Central memory CD4-positive, alpha-beta T cell (primary cell): ENCODE data around the gene NSMCE1.

ENCODE experiments used
- DNase-seq: peaks from one replicate; pipeline ENCODE4 v3.0.0; 2022

The NSMCE1 gene

DNA sequence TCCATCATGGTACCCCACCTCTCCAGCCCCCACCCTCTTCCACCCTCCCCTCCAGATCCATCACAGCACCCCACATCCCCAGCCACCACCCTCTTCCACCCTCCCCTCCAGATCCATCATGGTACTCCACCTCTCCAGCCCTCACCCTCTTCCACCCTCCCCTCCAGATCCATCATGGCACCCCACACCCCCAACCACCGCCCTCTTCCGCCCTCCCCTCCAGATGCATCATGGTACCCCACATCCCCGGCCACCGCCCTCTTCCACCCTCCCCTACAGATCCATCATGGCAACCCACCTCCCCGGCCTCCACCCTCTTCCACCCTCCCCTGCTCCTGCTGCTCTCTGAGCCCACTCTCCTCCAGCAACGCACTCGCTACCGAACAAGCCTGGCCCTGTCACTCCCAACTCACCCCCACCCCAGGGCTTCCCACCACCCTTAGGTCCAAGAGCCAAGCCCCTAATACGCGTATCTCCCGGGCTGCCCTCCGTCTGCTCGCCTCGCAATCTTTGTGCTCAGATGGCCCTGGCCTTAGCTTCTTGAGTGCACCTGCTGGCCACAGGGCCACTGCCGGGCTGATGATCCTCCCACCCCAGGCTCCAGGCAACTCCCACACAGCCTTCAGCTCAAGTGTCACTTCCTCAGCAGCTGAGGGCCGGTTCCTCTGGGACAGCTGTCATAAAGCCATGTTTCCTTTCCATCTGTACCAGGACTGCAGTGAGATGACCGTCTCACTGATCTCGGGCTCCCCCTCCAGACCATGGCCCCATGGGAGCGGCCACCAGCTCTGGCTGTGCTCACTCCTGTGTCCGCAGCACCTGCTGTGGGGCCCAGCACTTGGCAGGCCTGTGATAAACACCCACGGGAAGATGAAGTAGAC is 39.7 kb downstream of the NSMCE1 start:
- no peak for DNase-seq

DNA sequence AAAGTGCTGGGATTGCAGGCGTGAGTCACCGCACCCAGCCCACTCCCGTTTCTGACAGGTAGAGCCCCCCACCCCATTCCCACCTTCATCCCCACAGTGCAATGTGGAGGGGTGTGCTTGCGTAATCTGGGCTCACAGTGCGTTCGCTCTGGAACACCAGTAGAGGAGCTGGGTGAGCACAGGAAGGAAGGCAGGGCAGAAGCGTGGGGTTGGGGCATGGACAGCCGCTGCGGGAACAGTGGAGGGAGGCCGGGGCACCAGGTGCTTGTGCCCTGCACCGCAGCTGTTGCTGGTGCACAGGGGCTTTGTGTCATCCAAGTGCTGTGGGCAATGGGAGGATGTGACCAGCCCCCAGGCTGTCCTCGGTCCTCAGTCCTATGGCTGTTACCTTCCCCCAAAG is 40.5 kb downstream of the NSMCE1 start:
- no peak for DNase-seq

DNA sequence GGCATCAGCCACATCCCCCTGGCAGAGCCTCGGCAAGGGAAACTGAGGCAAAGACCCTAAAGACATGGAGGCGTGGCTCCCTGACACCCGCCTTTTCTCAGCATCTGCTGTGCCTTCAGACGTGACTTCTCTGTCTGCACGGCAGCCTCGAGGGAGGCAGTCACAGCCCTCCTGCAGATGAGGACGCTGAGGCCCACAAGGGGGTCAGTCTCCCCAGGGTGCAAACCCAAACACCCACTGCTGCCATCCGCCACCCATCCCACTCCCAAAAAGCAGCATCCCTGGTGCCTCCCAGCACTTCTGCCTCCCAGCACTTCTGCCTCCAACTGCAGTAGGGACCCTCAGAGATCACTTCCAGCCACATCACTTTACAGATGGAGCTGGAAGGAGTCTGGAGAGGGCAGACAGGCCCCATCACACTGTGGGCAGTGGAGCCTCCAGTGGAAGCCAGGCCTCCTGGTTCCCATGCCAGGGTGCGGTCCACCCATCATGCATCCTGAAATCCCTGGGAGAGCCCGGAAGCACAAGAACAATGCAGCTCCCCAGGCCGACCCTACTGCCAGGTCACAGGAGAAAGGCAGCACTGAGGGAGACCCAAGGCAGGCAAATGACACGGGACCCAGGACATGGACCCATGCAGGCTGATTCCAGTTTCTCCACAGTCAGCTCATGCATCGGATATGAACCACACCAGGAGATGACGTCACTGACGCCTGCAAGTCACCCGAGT is 41.4 kb downstream of the NSMCE1 start:
- DNase-seq, result no peak

DNA sequence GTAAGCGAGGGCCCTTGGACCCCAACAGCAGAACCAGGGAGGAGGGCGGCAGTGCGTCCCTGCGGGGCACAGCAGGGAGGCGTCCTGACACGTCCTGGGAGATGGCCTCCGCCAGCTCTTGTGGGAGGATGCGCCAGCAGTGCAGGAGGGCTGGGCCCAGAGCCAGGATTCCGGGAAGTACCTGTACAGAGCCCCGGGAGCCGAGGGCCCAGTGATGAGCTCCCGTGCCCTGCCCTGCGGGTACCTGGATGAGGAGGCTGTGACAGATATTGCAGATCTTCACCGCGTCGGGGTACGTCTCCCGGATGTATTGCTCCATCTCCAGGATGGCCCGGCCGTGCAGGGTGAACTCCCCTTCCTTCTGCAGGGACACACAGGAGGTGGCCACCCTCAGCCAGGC is 42.1 kb downstream of the NSMCE1 start:
- no peak for DNase-seq

DNA sequence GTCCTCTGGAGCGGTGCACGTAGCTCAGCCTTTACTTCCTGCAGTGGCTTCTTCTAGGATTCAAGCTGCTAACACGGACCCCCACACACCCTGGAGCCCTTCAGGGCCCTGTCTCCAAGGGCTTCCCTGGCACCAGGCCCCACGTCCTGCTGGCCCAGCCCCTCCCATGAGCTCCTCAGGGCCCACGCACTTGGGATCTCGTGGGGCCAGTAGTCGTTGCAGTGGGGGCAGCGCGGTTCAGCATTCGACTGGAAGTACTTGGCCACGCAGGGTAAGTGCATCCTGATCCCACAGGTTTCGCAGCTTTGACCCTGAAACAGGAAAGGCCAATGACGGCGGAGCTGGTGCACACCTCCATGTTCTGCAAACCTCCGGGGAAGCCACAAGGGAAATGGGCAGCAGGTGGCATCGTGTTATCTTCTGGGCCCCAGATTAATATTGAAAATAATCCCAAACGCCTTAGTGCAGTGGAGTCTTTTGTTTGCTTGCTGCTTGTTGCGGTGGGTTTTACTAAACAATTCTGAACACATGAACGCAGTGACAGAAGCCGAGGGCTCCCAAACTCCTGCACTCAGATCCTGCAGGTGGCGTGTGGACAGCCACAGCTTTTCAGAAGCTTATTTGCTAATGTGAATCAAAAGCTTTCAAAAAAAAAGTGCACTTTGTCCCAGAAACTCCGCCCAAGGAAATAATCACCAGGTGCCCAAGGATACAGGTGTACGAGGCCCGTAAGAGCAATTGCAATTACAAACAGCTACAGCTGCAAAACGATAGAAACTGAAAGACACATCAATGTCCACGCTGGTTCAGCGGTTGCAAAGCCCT is 42.8 kb downstream of the NSMCE1 start:
- DNase-seq, result no peak

DNA sequence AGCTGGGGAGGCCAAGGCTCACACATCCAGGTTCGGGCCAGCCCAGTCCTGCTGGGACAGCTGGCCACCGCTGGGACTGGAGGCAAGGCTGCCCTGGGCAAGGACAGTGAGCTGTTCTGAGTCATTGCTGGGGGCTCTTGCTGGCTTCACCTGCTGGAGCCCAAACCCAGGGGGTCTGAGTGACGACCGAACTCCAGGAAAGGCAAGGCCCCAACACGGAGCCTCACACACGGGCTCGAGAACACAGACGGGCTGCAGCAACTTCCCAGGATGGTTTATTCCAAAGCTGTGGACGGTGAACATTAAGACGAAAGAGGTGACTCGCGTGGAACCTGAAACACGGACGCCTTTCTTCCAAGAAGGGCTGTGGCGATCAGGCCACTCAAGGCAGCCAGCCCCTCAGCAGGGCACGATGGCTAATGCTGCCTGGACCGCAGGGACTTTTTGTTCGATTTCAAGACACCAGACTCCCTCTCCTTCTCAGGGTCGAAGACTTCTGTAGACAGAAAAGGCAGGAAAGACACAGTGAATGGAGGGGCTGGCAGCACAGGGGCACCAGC is 43.8 kb downstream of the NSMCE1 start:
- DNase-seq, result no peak

DNA sequence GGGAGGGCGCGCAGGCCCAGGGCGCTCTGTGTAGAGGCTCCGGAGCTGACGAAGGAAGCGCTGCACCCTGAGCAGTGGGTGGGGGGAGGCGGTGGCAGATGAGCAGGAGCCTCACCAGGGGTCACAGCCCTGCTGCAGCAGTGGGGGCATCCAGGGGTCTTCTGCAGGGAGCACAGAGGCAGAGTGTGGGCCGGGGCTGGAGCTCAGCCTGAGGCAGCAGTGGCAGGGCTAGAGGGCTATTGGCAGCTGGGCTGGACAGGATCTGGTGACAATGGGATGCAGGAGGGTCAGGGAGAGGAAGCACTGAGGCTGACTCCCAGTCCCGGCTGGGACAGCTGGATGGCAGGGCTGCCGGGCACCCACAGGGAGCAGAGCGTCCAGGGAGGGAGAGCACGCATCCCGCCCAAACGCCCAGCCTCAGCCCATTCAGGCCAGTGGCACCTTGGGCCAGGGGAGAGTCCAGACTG is 44.3 kb downstream of the NSMCE1 start:
- DNase-seq, result no peak

DNA sequence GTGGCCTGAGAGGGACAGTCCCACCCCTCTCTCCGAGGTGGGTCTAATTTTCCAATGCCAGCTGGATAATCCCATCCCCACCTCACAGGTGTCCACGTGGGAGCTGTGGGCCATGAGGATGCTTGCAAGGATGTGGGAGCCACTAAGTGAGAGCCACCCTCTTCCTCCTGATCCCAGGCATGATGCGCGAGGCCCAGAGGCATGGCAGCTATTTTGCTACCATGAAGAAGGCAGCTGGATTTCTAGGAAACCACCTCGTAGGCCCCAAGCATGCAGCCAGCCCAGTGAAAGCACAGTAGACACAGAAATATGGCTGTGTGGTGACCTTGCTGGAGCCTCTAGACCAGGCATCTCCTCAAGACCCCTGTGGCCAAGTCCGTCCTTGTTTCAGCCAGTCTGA is 44.9 kb downstream of the NSMCE1 start:
- DNase-seq, result no peak

DNA sequence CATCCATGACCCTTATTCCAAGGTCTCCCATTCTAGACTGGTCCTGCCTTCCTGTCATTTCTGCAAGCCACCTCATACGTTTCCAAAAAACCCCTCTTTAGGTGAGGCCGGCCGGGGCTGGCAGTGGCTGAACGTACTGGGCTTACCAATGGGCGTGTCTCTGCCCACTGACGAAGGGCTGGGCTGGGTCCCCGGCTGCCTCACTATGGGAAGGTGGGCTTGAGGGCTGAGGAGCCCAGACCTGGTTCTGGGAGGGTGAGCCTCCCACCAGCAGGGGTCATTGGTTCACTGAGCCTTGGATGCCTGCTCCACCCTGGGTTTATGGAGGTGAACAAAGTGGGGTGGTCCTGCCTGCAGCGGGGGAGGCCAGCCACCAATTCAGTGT is 45.4 kb downstream of the NSMCE1 start:
- no peak for DNase-seq

DNA sequence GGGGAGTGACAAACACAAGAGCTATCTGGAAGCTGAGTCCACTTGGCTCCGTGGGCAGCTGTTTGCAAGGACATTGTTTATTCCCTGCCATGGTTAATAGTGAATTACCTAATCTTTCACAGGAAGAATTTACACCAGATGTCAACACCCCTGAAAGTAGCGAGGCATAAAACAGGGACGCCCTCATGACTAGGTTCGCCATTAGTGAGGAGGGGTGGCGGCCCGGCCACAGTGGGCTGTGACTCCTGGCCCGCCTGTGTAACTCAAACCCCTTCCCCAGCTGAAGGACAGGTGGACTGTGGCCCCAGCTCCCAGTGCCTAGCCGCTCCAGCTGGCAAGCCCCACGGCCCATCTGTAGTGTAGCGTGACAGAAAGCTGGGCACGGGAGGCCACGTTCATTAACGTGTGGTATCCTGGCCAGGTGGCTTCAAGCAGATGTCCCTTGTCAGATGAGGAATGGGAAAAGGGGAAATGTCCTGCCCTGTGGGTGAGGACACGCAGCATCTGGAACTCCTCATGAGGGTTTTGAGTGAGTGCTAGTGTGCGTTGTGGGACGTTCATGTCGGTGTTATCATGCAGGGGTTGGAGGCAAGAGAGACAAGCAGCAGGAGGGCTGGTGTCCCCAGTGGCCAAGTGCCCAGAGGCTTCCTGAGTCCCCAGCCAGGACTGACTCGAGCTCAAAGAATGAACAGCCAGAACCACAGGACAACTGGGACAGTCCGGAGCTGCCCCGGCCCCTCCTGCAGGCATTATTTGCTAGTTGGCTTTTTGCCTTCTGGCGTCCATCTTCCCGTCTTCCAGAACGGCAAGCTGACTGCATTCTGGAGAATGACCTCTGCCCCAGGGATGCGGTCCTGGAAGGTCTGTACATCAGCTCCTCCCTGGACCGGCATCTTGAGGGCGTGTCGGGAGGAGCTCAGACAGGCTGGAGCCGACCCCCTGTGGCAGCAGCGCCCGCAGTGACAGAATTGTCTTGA is 46.0 kb downstream of the NSMCE1 start:
- DNase-seq, result no peak

DNA sequence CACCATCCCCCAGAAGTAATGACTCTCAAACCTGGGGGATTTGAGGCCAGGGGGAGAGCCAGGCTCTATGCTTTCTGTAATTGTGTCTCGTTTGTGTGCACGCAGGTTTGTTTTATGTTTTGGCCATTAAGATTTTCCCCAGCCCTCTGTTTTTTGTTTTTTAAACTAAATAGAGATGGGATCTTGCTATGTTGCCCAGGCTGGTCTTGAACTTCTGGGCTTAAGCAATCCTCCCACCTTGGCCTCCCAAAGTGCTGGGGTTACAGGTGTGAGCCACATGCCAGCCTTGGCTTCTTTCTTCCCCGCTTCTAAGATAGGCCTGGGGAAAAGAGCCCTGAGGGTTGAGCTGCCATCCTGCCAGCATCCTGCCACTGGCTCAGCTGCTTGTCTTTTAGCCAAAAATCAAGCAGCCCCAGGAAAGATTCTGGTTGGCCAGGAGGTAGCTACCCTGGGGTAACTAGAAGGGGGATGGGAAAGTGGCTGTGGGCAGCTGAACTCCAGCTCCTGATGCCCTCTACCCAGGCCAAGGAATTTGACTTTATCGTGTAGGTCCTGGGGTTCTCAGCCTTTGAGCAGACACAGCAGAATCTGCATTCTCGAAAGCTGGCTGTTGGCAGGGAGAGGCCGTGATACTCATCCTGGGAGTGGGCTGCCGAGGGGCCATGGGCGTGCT is 46.9 kb downstream of the NSMCE1 start:
- no peak for DNase-seq

DNA sequence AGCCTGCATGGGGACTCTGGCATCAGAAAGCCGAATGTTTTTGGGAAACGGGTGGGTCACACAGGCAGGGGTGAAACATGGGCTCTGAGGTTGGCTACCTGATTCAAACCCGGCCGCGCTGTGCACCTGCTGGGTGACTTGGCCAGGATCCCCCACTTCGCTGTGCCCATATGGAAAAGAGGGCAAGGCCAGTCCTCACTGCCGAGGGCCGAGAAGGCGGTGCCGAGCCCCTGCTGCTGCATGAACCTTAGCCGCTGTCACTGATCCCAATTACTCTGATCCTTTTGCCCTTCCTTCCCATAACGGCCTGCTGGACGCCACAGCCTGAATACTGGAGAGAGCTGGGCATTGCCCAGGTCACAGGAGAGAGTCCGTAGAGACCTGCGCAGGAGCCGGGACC is 47.6 kb downstream of the NSMCE1 start:
- DNase-seq, result no peak

DNA sequence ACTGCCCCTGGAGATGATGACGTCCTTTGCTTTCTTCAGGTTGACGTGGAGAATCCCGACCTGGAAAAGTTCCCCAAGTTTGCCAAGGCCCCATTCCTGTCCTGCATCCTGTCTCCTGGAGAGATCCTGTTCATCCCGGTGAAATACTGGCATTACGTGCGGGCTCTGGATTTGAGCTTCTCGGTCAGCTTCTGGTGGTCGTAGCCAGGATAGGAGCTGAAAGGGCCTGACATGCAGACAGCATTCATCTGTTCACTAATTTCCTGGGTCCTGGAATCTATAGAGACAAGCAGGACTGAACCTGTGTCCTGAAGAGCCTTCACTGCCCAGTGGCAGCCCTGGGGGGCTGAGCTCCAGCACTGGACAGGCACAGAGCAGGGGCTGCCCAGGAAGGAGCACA is 48.0 kb downstream of the NSMCE1 start:
- no peak for DNase-seq

DNA sequence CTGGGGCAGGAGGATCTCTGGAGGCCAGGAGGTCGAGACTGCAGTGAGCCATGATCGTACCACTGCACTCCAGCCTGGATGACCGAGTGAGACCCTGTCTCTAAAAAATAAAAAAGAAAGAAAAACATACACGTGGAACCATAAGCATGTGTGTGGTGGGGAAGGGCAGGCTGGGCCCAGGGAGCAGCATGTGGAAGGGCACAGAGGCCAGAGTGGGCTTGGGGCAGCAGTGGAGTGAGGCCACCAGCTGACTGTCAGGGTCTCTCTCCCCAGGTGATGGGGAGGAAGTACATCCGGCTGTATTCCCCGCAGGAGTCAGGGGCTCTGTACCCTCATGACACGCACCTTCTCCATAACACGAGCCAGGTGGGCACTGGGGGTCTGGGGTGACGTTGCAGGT is 48.5 kb downstream of the NSMCE1 start:
- no peak for DNase-seq

DNA sequence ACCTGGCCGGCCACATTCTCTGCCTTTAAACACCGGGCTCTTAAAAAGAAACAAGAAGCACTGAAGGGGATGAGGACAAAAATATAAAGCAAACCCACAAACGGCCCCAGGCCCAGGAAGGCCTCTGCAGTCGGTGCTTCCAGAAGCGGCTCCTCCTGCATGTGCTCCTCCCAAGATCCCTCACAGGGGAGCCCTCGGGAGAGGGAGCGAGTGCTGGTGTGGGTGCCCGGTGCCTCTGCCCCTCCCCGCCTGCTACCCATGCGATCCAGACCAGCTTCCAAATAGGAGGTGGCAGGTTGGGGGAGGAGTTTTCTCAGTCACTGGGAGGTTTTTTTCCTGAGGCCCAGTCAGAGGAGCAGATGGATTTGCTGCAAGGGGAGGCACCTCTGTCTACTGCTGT is 49.4 kb downstream of the NSMCE1 start:
- no peak for DNase-seq

DNA sequence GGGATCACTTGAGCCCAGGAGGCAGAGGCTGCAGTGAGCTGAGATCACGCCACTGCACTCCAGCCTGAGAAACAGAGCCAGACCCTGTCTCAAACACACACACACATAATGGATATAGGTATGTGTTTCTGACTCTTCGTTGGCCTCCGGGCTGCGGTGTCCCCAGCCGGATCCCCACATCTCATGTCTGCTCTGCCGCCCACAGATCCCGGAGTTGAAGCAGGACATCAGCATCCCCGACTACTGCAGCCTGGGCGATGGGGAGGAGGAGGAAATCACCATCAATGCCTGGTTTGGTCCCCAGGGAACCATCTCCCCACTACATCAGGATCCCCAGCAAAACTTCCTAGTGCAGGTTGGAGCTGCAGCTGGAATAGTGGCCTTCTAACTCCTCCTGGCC is 49.8 kb downstream of the NSMCE1 start:
- no peak for DNase-seq

DNA sequence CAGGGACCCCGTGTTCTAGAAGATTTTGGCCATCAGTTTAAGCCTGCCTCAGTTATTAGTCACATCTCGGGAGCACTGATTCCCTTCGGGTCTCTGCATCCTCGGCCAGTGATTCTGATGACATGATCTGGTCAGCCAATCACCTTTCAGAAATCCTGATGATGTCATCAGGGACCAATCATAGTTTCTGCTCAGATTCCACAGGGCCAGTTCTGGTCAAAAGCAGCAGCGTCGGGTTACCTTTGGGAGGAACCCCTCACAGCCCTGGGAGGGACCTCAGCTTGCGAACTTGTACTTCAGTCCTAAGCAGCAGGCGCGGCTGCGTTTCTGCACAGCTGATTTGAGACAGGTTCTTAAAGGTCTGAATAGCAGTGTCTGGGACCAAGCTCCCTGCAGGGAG is 51.3 kb downstream of the NSMCE1 start:
- DNase-seq, result no peak

DNA sequence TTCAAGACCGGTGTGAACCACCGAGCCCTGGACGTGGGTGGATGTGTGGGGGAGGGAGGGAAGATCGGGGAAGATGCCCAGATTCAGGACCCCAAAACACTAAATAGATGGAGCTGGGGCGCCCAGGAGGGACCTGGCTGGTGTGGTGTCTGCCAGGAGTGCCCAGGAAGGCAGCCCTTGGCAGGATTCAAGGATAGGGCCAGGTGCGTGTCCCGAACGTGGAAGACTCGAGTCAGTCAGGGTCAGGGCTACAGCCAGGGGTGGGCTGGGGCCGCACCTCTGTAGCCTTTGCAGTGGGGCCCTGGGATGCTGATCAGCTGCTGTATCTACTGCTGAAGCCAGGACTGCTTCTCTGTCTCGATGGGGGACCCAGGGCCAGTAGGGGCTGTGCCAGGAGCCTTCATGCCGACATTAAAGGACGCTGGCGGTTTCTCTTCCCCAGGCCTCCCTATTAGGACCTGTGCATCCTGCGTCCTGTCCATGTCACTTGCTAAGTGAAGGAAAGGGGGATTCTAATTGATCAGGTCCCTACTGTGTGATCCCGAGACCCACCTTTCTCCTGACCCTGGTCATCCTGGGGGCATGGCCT is 52.2 kb downstream of the NSMCE1 start:
- no peak for DNase-seq

DNA sequence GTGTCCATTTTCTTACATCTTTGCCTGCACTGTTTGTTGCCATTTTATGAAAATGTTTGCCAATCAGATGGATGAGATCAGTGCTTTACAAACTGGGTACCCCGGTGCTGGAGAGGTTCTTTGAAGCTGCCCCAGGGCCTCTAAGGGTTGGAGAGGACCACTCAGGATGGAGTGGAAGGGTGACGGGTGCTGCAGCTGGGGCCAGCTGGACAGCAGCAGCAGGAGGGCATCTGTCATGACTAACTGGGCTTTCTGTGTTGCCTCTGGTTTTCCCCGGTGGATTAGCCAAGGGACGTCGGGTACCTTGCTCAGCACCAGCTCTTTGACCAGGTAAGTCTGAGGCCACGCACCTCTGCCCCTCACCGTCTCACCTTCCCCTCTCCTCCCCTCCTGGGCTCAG is 52.9 kb downstream of the NSMCE1 start:
- DNase-seq, result no peak

DNA sequence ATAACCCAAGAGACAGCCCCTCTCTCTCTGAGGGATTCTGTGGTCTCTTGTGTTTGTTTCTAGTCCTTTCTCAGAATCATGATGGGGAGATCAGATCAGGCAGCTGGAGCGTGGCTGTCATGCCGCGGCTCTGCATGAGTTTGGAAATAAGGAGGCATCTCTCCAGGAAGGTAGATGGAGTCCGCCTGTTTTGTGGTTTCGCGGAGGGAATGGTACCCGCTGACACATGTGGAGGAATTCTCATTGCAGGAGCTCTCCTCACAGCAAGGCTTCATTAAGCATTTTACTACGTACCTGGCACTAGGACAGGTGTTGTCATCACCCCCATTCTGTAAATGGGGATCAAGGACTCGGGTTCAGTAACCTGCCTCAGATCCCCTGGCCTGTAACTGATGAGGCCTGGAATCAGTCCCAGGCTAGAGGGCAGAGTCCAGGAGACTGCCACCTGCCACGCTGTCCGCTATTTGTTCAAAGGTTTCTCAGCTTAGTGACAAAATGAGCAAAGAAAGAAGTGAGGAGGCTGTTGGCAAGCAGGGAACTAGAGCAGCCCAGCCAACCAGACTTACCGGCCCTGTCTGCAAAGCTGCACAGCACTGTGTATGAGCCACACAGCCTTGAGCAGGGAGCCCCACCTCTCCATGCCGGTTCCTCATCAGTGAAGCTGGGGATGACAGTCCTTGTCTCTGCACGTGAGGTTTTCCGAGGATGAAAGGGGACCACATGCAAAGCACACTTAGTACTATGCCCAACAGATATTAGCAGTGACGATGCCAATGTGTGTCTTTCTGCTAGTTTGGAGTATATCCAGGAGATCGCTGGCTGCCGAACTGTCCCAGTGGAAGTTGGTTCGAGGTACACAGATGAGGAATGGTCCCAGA is 54.2 kb downstream of the NSMCE1 start:
- no peak for DNase-seq
